22Rv1 (cell line): ENCODE measurements around the gene BRD9.

Experiments used
- CTCF ChIP-seq: fragments of 450-650 bp; IDR thresholded peaks from 2 replicates; pipeline ENCODE4 v1.5.1; 2017; ENCODE audit warnings: mild to moderate bottlenecking
- ZFX ChIP-seq: fragments of 450-650 bp; IDR thresholded peaks from 2 replicates; pipeline ENCODE4 v1.6.1; 2017; ENCODE audit warnings: antibody characterized with exemption, borderline replicate concordance

GRCh38 chr5:867300-867870, 25.2 kb downstream of the BRD9 start:
- TF ChIP-seq CTCF = no peak
- no peak for TF ChIP-seq ZFX
